Body of pancreas (tissue), 4 donors: ENCODE results near the gene GOLGA1.

Source experiments
- CTCF ChIP-seq, 7 experiments: fragments of 450-650 bp in 4 of 7; fragments of 200-600 bp in 3 of 7; sonication (generic) in 3 of 7; IDR thresholded peaks; one replicate each; pipeline ENCODE4 v1.5.1; 2016 to 2019; ENCODE audit warnings: antibody characterized with exemption in 7 of 7
- POLR2A ChIP-seq, 3 donors: fragments of 450-650 bp; IDR thresholded peaks; one replicate each; pipeline ENCODE4 v1.6.1; 2016; ENCODE audit warnings: antibody characterized with exemption in 3 of 3, mild to moderate bottlenecking in 2 of 3

- TF ChIP-seq CTCF (IDR thresholded peaks at IDR 0.05), result no peak
- TF ChIP-seq POLR2A (IDR thresholded peaks at IDR 0.05), result no peak
Observed at GRCh38 chr9:124858330-124859046, 82.4 kb downstream of the GOLGA1 start.
